Kidney glomerular epithelial cell (primary cell): ENCODE results near the gene SULT4A1.
"Not testable (repeated sequence)": the region's sequence is repeated elsewhere in the genome, so short reads cannot be mapped to it uniquely, and the experiment has no call there.

Experiments used
- DNase-seq: peaks from one replicate; lab custom pipeline; 2025; lab: John Stamatoyannopoulos, UW

Gene SULT4A1

DNA sequence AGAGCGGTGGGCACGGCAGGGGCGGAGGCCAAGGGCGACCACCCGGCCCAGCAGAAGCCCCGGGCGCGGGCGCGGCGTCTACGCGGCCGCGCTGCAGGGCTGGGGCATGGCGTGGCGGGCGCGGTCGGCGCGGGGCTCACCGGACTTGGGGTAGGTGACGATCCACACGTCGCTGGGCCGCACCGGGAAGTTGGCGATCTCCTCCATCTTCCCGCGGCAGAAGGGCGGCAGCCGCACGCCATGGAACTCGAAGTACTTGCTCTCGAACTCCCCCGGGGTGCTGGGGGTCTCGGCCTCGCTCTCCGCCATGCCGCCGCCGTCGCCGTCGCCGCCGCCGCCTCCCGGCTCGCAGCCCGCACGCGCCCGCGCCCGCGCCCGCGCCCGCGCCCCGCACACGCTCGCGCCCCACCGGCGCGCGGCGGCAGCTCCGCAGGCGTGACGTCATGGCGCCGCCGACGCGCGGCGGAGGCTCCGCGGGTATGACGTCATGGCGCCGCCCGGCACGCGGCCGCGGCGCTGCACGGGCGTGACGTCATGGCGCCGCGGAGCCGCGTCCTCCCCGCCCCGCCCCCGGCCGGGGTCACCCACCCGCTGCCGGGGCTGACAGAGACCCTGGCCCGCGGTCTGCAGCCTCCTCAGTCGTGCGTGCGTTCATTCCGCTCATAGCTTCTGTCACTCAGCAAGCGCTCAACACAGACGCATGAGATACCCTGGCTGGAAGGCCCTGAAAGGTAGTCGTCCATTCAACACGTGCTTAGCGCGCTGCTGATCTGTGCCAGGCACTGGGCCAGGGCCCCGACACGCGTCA, at the start of gene SULT4A1:
SULT4A1 (minus strand) TSS at position 440 of the 808 bp plus-strand sequence; CDS start at position 309, 131 bp downstream.
- DNase-seq, result no peak

DNA sequence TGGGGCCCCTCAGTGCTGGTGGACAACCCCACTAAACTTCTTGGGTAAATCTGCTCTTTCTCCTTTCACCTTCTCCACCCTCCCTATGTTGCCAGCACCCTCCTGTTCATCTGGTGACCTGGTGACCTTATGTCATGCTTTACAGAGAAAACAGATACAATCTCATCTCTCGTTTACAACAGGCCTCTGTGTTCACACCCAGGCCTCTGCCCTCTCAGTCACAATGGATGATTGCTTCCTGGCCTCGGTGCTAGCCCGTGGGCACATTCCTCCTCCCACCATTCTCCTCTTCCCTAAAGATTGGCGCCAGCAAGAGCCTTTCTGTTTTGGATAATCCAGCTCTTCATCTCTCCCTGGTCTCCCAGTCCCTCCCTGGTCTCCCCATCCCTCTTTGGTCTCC, 49.0 kb upstream of the SULT4A1 start:
- no peak for DNase-seq

GRCh38 chr22:43910178-43910695, 47.9 kb upstream of the SULT4A1 start:
- no peak for DNase-seq

DNA sequence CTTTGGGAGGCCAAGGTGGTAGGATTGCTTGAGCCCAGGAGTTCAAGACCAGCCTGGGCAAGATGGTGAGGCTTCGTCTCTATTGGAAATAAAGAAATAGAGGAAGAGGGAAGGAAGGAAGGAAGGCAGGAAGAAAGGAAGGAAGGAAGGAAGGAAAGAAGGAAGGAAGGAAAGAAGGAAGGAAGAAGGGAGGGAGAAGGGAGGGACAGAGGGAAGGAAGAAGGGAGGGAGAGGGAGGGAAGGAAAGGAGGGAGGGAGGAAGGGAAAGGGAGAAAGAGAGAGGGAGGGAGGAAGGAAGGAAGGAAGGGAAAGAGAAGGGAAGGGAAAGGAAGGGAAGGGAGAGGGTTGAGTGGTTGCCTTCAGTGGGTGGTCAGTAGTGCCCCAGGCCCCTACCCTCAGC, 47.4 kb upstream of the SULT4A1 start:
- DNase-seq, result no peak

GRCh38 chr22:43905681-43906080, 43.4 kb upstream of the SULT4A1 start:
- DNase-seq, result no peak

DNA sequence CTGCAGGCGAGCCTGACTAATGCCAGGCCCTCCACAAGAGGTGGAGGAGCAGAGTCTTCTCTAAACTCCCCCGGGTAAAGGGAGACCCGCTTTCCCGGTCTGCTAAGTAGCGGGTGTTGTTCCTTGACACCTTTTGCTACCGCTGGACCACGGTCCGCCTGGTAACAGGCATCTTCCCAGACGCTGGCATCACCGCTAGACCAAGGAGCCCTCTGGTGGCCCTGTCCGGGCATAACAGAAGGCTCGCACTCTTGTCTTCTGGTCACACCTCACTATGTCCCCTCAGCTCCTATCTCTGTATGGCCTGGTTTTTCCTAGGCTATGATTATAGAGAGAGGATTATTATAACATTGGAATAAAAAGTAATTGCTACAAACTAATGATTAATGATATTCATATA, 42.1 kb upstream of the SULT4A1 start:
- DNase-seq, result not testable (repeated sequence)

- not testable (repeated sequence) for DNase-seq
Measured at GRCh38 chr22:43903033-43903432, 40.7 kb upstream of the SULT4A1 start.

- DNase-seq, result peak; percentile 51
Measured at GRCh38 chr22:43901976-43902643, 39.8 kb upstream of the SULT4A1 start.

DNA sequence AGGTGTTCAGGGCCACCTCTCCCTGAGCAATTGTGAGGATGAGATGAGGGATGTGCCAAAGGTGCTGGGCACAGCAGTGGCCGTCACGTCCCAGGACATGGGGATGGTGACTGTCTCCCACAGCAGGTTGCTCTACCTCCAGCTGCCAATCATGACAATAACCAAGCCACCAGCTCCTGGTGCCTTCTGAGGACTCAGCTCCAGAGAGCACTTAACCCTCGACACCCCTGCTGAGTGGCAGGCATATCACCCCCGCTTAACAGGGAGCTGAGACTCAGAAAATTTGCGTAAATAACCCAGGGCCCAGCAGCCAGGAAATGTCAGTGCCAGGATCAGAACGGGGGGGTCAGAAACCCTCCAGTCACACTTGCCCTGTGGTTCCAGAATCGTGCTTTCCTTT, 37.9 kb upstream of the SULT4A1 start:
- DNase-seq, result no peak

GRCh38 chr22:43897751-43898261, 35.5 kb upstream of the SULT4A1 start:
- no peak for DNase-seq

GRCh38 chr22:43895986-43896645, 33.8 kb upstream of the SULT4A1 start:
- no peak for DNase-seq

GRCh38 chr22:43894122-43894521, 31.8 kb upstream of the SULT4A1 start:
- no peak for DNase-seq

DNA sequence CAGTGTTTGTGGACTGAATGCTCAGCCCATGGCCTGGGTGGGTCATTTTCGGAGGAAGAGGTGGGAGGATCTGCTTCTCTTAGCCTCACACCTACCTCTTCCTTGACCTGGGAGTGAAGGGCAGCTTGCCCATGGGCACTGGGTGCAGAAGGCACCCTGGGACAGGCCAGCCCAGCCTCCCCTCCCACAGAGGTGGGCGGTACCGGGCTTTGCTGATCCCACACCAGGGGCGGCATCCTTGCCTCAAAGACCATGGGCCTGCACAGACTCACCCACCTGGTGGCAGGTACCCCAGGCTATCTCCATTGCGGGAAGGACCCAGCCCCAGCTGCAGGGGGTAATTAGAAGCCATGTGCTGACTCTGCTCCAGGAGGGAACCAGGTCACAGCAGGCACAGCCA, 31.0 kb upstream of the SULT4A1 start:
- no peak for DNase-seq

DNA sequence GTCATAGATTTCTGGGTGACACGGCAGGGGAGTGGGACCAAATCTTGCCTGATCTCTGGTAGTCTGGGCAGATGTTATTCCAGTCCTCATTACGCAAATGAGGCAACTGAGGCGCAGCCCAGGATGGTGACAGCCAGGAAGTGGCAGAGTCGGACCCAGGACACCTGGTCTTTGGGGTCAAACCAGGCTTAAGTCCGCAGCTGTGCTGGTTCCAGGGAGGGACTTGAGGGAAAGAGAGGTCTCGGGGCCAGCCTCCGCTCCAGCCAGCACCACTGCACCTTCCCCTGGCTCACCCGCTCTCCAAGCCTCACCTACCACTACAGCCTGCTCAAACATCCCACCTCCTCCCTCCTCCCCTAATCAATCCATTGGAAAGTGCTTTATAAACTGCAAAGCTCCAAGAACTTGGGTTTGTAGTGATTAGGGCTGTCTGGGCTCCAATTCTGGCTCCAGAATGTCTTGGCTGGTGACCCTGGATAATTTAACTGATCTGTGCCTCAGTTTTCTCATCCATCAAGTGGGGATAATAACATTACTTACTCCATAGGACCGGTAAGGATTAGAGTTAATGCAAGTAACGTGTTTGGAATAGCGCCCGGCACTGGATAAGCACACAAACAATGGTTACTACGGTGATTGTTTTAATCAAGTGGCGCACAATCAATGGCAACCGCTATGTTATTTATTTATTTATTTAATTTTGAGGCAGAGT, 30.0 kb upstream of the SULT4A1 start:
- DNase-seq, result no peak

GRCh38 chr22:43891360-43892182, 29.3 kb upstream of the SULT4A1 start, which contains the start of gene PNPLA5:
TSS of gene PNPLA5 (minus strand) at chr22:43892013. CDS start at chr22:43891880, 133 bp downstream.
- DNase-seq, result no peak

DNA sequence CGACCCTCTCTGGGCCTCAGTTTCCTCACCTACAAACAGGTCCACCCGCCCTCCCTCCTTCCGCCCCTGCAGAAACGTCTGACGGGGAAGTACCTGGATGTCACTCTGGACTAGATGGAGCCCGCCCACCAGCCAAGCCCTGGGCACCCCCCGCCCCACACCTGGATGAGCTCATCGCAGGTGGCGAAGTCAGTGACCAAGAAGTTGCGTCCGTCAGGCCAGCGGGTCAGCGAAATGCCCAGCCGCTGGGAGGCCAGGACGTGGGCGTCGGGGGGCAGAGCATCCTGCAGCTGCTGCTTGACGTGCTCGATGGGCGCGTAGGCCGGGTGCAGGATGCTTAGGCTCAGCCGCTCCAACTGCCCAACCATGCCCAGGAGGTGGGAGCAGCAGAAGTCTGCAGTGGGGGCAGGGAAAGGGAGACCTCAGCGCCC, 28.6 kb upstream of the SULT4A1 start:
- no peak for DNase-seq

DNA sequence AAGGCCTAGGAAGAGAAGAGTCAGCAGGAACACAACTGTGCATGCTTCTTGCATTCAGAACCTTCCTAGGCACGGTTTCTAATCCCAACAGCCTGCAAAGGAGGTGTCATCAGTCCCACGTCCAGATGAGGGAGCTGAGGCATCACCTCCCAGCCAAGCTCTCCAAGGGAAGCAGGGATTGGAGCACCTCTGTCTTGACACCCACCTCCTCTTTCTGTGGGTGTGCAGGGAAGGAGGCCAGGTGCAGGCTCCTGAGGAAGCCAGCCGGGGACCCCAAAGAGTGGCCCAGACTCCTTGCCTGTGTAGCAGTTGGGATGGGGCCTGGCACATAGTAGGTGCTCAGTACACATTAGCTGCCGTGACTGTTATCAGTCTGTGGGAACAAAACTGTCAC, 27.5 kb upstream of the SULT4A1 start:
- no peak for DNase-seq

GRCh38 chr22:43889201-43889859, 27.0 kb upstream of the SULT4A1 start:
- DNase-seq, result no peak

DNA sequence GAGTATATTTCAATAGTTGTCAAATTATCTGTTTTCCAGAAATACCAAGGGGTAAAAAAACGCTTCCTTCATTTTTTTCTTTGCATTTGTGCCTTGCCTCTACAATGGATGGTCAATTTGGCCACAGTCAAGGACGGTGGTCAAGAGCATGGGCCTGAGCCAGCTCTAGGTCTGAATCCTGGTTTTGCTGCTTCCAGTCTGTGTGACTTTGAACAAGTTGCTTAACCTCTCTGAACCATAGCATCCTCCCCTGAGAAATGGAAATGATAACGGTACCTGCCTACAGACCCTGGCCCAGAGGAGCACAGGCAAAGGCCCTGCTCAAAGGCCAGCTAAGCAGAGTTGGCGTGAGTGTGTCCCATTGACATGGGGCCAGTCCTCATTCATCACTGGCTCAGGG, 26.4 kb upstream of the SULT4A1 start:
- DNase-seq, result no peak

GRCh38 chr22:43887391-43887790, 25.1 kb upstream of the SULT4A1 start:
- no peak for DNase-seq
